LNCAP (cell line): ENCODE results near the gene CYTH1.

Experiments
- CTCF ChIP-seq: fragments of 450-650 bp; IDR thresholded peaks from 2 replicates; pipeline ENCODE4 v1.5.1; 2017; ENCODE audit warnings: mild to moderate bottlenecking

Gene CYTH1

DNA sequence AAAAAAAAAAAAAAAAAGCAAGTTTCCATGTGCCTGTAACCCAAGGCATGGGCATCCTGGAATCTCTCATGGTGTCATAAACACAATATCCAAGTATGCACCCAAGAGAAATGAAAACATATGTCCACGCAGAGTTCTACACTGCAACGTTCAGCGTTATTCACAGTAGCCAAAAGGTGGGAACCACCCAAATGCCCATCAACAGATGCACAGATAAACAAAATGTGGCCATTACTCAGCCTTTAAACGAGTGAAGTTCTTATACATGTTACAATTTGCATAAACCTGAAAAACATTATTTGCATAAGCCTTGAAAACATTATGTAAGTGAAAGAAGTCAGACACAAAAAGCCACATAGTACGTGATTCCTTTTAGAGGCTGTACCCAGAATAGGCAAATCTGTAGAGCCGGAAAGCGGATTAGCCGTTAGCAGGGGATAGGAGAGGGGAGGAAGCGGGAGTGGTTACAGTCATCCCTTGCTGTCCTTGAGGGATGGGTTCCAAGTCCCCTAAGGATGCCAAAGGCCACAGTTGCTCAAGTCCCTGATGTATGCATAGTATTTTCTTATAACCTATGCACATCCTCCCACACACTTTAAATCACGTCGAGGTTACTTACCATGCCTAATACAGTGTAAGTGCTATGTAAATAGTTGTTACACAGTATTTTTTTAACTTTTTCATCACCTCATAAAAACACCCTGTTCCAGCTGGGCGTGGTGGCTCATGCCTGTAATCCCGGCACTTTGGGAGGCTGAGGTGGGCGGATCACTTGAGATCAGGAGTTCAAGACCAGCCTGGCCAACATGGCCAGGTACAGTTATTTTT lies 157.5 kb downstream of the CYTH1 start:
- TF ChIP-seq CTCF: no peak
